ENCODE measurements around the gene CCR3. TPM values are rescaled to one million over a fixed set of nuclear protein-coding genes. Genes with fewer than 3 reads are reported as not detected.
"Not testable (repeated sequence)": the region's sequence is repeated elsewhere in the genome, so short reads cannot be mapped to it uniquely, and the experiment has no call there.

Gene CCR3
- total RNA-seq = not detected

GRCh38 chr3:46242120-46242519 is at the start of gene CCR3:
CCR3 (plus strand) TSS chr3:46242460; CDS start chr3:46265159, 22,699 bp downstream.
- no peak for DNase-seq

- DNase-seq = no peak
Measured at GRCh38 chr3:46192939-46193338, 49.3 kb upstream of the CCR3 start.

- DNase-seq = no peak
Measured at GRCh38 chr3:46193436-46193835, 48.8 kb upstream of the CCR3 start.

GRCh38 chr3:46194868-46195553 is 47.2 kb upstream of the CCR3 start:
- DNase-seq = no peak

GRCh38 chr3:46196261-46196957 is 45.9 kb upstream of the CCR3 start:
- no peak for DNase-seq

- no peak for DNase-seq
Measured at GRCh38 chr3:46200211-46200610, 42.0 kb upstream of the CCR3 start.

- no peak for DNase-seq
Measured at GRCh38 chr3:46200790-46201189, 41.5 kb upstream of the CCR3 start.

GRCh38 chr3:46202535-46202934 is 39.7 kb upstream of the CCR3 start:
- DNase-seq = no peak

- DNase-seq = no peak
Measured at GRCh38 chr3:46203681-46204080, 38.6 kb upstream of the CCR3 start.

GRCh38 chr3:46205286-46205960 is 36.8 kb upstream of the CCR3 start:
- no peak for DNase-seq

- no peak for DNase-seq
Measured at GRCh38 chr3:46206282-46207015, 35.8 kb upstream of the CCR3 start.

GRCh38 chr3:46207514-46207913 is 34.7 kb upstream of the CCR3 start:
- DNase-seq = not testable (repeated sequence)

- DNase-seq = no peak
Measured at GRCh38 chr3:46208167-46208704, 34.0 kb upstream of the CCR3 start, which contains the start of gene CCR1. CCR1 (minus strand) TSS chr3:46208313; CDS start chr3:46204313, 4,000 bp downstream.

GRCh38 chr3:46209053-46209452 is 33.2 kb upstream of the CCR3 start:
- DNase-seq = no peak

- no peak for DNase-seq
Measured at GRCh38 chr3:46209746-46210470, 32.4 kb upstream of the CCR3 start.

GRCh38 chr3:46212101-46212500 is 30.2 kb upstream of the CCR3 start:
- DNase-seq = no peak

GRCh38 chr3:46213201-46213600 is 29.1 kb upstream of the CCR3 start:
- DNase-seq = no peak

GRCh38 chr3:46214751-46215352 is 27.4 kb upstream of the CCR3 start:
- DNase-seq = no peak

- no peak for DNase-seq
Measured at GRCh38 chr3:46215810-46216414, 26.3 kb upstream of the CCR3 start.

- no peak for DNase-seq
Measured at GRCh38 chr3:46218196-46218709, 24.0 kb upstream of the CCR3 start.

GRCh38 chr3:46221391-46221790 is 20.9 kb upstream of the CCR3 start:
- DNase-seq = no peak

Data from occipital lobe (tissue), 2 donors.